ENCODE data around the gene HTRA3.

The HTRA3 gene

GRCh38 chr4:8294036-8294435 lies 24.5 kb downstream of the HTRA3 start:
- TF ChIP-seq CTCF (IDR thresholded peaks at IDR 0.05; ENCODE audit: extremely low read depth, missing control alignments), result no peak
- no peak for DNase-seq (ENCODE audit: low spot score)

- TF ChIP-seq CTCF (IDR thresholded peaks at IDR 0.05; ENCODE audit: extremely low read depth, missing control alignments), result no peak
- no peak for DNase-seq (ENCODE audit: low spot score)
Measured at GRCh38 chr4:8294775-8295174, 25.2 kb downstream of the HTRA3 start.

- TF ChIP-seq CTCF (IDR thresholded peaks at IDR 0.05; ENCODE audit: extremely low read depth, missing control alignments), result no peak
- DNase-seq (ENCODE audit: low spot score), result no peak
Measured at GRCh38 chr4:8295471-8295870, 25.9 kb downstream of the HTRA3 start.

- no peak for TF ChIP-seq CTCF (IDR thresholded peaks at IDR 0.05; ENCODE audit: extremely low read depth, missing control alignments)
Measured at GRCh38 chr4:8296491-8296890, 26.9 kb downstream of the HTRA3 start.

GRCh38 chr4:8297141-8297601 lies 27.6 kb downstream of the HTRA3 start:
- no peak for TF ChIP-seq CTCF (IDR thresholded peaks at IDR 0.05; ENCODE audit: extremely low read depth, missing control alignments)
- DNase-seq (ENCODE audit: low spot score), result no peak

More at GRCh38 chr4:8296491-8296890, 26.9 kb downstream of the HTRA3 start:
- DNase-seq (ENCODE audit: low spot score), result no peak

GRCh38 chr4:8297691-8298485 lies 28.3 kb downstream of the HTRA3 start:
- DNase-seq (ENCODE audit: low spot score), result no peak
- no peak for TF ChIP-seq CTCF (IDR thresholded peaks at IDR 0.05; ENCODE audit: extremely low read depth, missing control alignments)

- DNase-seq (ENCODE audit: low spot score), result no peak
- TF ChIP-seq CTCF (IDR thresholded peaks at IDR 0.05; ENCODE audit: extremely low read depth, missing control alignments), result no peak
Measured at GRCh38 chr4:8300832-8301231, 31.3 kb downstream of the HTRA3 start.

Measured in GM20000 (cell line).